HepG2 (cell line): Measurements from ENCODE around the gene VWA7. TPM values are rescaled to one million over a fixed set of nuclear protein-coding genes. Genes with fewer than 3 reads are reported as not detected.

Experiments
- CBX1 ChIP-seq: IDR thresholded peaks from one replicate; pipeline ENCODE4 v1.6.1; 2016; ENCODE audit warnings: antibody characterized with exemption, low read depth
- CCAR2 ChIP-seq: fragments of 200-400 bp; formaldehyde crosslinking; optimal IDR thresholded peaks from 2 replicates; pipeline ENCODE3; 2018; ENCODE audit warnings: low read depth, mild to moderate bottlenecking, low read length, moderate library complexity
- EZH2 ChIP-seq: conservative IDR thresholded peaks from 2 replicates; pipeline ENCODE4 v1.6.1; 2012; ENCODE audit warnings: mild to moderate bottlenecking, low read depth, low read length, moderate library complexity
- FOSL2 ChIP-seq: sonication (generic); formaldehyde crosslinking; IDR thresholded peaks from 2 replicates; pipeline ENCODE4 v1.4.0; 2020; ENCODE audit warnings: missing genetic modification reagents
- GLMP ChIP-seq: sonication (generic); formaldehyde crosslinking; IDR thresholded peaks from 2 replicates; pipeline ENCODE4 v1.9.0; 2021; ENCODE audit warnings: missing genetic modification reagents, mild to moderate bottlenecking, borderline replicate concordance
- GMEB1 ChIP-seq: sonication (generic); formaldehyde crosslinking; IDR thresholded peaks from 2 replicates; pipeline ENCODE4 v1.5.1; 2020; ENCODE audit warnings: missing genetic modification reagents, mild to moderate bottlenecking, borderline replicate concordance
- HDAC2 ChIP-seq: sonication (generic); formaldehyde crosslinking; IDR thresholded peaks from 2 replicates; pipeline ENCODE4 v1.4.0; 2020; ENCODE audit warnings: missing genetic modification reagents
- HOXD1 ChIP-seq: sonication (generic); formaldehyde crosslinking; IDR thresholded peaks from 2 replicates; pipeline ENCODE4 v1.5.0; 2020; ENCODE audit warnings: missing genetic modification reagents
- ISL2 ChIP-seq: sonication (generic); formaldehyde crosslinking; IDR thresholded peaks from 2 replicates; pipeline ENCODE4 v1.5.0; 2020; ENCODE audit warnings: missing genetic modification reagents
- MBNL3 ChIP-seq: fragments of 250-450 bp; sonication (Bioruptor Pico); conservative IDR thresholded peaks from 2 replicates; pipeline ENCODE4 v1.8.0; 2022; ENCODE audit warnings: mild to moderate bottlenecking, inconsistent platforms
- MXD3 ChIP-seq: IDR thresholded peaks from 2 replicates; pipeline ENCODE4 v1.6.1; 2016; ENCODE audit warnings: mild to moderate bottlenecking, missing biosample characterization, missing genetic modification reagents
- NR2F1 ChIP-seq, 2 experiments: fragments of 450-650 bp in 1 of 2; formaldehyde crosslinking in 1 of 2; IDR thresholded peaks; 2 replicates each; pipeline versions ENCODE4 v1.5.0 to v1.6.1; 2016 to 2020; ENCODE audit warnings: mild to moderate bottlenecking in 1 of 2, missing compliant biosample characterization in 1 of 2, missing genetic modification reagents in 1 of 2, moderate library complexity in 1 of 2
- PCBP2 ChIP-seq: fragments of 200-400 bp; formaldehyde crosslinking; optimal IDR thresholded peaks from 2 replicates; pipeline ENCODE3; 2018; ENCODE audit warnings: low read length, low read depth; ENCODE audit not compliant: poor library complexity, severe bottlenecking
- RBM22 ChIP-seq: fragments of 200-400 bp; formaldehyde crosslinking; optimal IDR thresholded peaks from 2 replicates; pipeline ENCODE3; 2017; ENCODE audit warnings: mild to moderate bottlenecking, low read length, moderate library complexity
- SMYD3 ChIP-seq: sonication (generic); formaldehyde crosslinking; IDR thresholded peaks from 2 replicates; pipeline ENCODE4 v1.8.1; 2023; ENCODE audit warnings: mild to moderate bottlenecking, missing genetic modification reagents
- ZNF121 ChIP-seq: sonication (generic); formaldehyde crosslinking; IDR thresholded peaks from 2 replicates; pipeline ENCODE4 v1.5.0; 2020; ENCODE audit warnings: mild to moderate bottlenecking, missing genetic modification reagents
- ZNF549 ChIP-seq: sonication (generic); formaldehyde crosslinking; IDR thresholded peaks from 2 replicates; pipeline ENCODE4 v1.5.0; 2020; ENCODE audit warnings: missing genetic modification reagents
- ZNF878 ChIP-seq: sonication (generic); formaldehyde crosslinking; IDR thresholded peaks from 2 replicates; pipeline ENCODE4 v1.8.1; 2023; ENCODE audit warnings: mild to moderate bottlenecking, missing genetic modification reagents, moderate library complexity
- polyA plus RNA-seq, 8 experiments: library from polyadenylated mRNA; depleted of rRNA in 3 of 8; stranded (reverse) in 7 of 8; unstranded in 1 of 8; fragments of >200 nt; fragmentation: Illumina TruSeq in 4 of 8; extraction: Trizol in 4 of 8; gene quantifications; 2 replicates each; pipeline versions ENCODE4 v1.2.1 to v1.2.3, GENCODE V29; 2011 to 2016; ENCODE audit warnings: low read depth in 4 of 8, missing spikeins in 1 of 8, mixed read lengths in 1 of 8; ENCODE audit not compliant: insufficient read depth in 1 of 8
- total RNA-seq, 5 experiments: library from RNA; depleted of rRNA; stranded (reverse); fragments of >200 nt; fragmentation: Illumina TruSeq; extraction: Trizol; gene quantifications; 2 replicates each; pipeline ENCODE4 v1.2.3, GENCODE V29; 2016; ENCODE audit warnings: low read depth in 1 of 5
- TF ChIP-seq, protein P1 (sequence below): IDR thresholded peaks from 2 replicates; pipeline ENCODE4 v1.6.1; 2016; ENCODE audit warnings: missing compliant biosample characterization, missing genetic modification reagents, borderline replicate concordance
- TF ChIP-seq, protein P2 (sequence below): sonication (generic); IDR thresholded peaks from 2 replicates; pipeline ENCODE4 v1.6.1; 2016; ENCODE audit warnings: low read depth, borderline replicate concordance
- TF ChIP-seq, protein P3 (sequence below): IDR thresholded peaks from 2 replicates; pipeline ENCODE4 v1.6.1; 2016; ENCODE audit warnings: missing genetic modification reagents, missing compliant biosample characterization
- TF ChIP-seq, protein P4 (sequence below): sonication (generic); formaldehyde crosslinking; IDR thresholded peaks from 2 replicates; pipeline ENCODE4 v1.5.1; 2020; ENCODE audit warnings: missing genetic modification reagents, mild to moderate bottlenecking, borderline replicate concordance

The VWA7 gene
- total and polyA plus RNA-seq, 2 of the 13 experiments (the other 11 are each of a cell fraction or from before 2014, with no cell fraction given): 0.86 to 3.3 TPM

GRCh38 chr6:31729515-31729978 is 47.6 kb downstream of the VWA7 start (continued):
- TF ChIP-seq, protein P1, sequence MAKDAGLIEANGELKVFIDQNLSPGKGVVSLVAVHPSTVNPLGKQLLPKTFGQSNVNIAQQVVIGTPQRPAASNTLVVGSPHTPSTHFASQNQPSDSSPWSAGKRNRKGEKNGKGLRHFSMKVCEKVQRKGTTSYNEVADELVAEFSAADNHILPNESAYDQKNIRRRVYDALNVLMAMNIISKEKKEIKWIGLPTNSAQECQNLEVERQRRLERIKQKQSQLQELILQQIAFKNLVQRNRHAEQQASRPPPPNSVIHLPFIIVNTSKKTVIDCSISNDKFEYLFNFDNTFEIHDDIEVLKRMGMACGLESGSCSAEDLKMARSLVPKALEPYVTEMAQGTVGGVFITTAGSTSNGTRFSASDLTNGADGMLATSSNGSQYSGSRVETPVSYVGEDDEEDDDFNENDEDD (CRISPR knock-in tag): no peak
- TF ChIP-seq EZH2: no peak
- peak; percentile 9; the same call in 1 of the 2 replicates for TF ChIP-seq ZNF121 (CRISPR knock-in tag)
- TF ChIP-seq MXD3 (CRISPR knock-in tag): no peak; the same call in 1 of the 2 replicates
- TF ChIP-seq ISL2: peak; percentile 54; the same call in 1 of the 2 replicates
- no peak for TF ChIP-seq GLMP (CRISPR knock-in tag)
- TF ChIP-seq NR2F1 (CRISPR knock-in tag; IDR thresholded peaks at IDR 0.05): peak in 1 of 2 experiments; percentile 59; a peak in 1 of 4 replicates
- TF ChIP-seq MBNL3 (CRISPR knock-in tag): no peak
- no peak for TF ChIP-seq RBM22
- peak; percentile 19 for TF ChIP-seq PCBP2
- TF ChIP-seq, protein P2, sequence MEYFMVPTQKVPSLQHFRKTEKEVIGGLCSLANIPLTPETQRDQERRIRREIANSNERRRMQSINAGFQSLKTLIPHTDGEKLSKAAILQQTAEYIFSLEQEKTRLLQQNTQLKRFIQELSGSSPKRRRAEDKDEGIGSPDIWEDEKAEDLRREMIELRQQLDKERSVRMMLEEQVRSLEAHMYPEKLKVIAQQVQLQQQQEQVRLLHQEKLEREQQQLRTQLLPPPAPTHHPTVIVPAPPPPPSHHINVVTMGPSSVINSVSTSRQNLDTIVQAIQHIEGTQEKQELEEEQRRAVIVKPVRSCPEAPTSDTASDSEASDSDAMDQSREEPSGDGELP: peak; percentile 91; the same call in 1 of the 2 replicates
- TF ChIP-seq CCAR2: no peak
- no peak for TF ChIP-seq ZNF878 (CRISPR knock-in tag)
- no peak for TF ChIP-seq ZNF549 (CRISPR knock-in tag)
- peak; percentile 64; the same call in 1 of the 2 replicates for TF ChIP-seq GMEB1 (CRISPR knock-in tag)
- TF ChIP-seq HDAC2 (CRISPR knock-in tag): peak; percentile 58; the same call in 1 of the 2 replicates
- TF ChIP-seq, protein P3, sequence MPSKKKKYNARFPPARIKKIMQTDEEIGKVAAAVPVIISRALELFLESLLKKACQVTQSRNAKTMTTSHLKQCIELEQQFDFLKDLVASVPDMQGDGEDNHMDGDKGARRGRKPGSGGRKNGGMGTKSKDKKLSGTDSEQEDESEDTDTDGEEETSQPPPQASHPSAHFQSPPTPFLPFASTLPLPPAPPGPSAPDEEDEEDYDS (CRISPR knock-in tag): peak; percentile 54; the same call in 1 of the 2 replicates
- TF ChIP-seq HOXD1 (CRISPR knock-in tag): no peak
- TF ChIP-seq, protein P4, sequence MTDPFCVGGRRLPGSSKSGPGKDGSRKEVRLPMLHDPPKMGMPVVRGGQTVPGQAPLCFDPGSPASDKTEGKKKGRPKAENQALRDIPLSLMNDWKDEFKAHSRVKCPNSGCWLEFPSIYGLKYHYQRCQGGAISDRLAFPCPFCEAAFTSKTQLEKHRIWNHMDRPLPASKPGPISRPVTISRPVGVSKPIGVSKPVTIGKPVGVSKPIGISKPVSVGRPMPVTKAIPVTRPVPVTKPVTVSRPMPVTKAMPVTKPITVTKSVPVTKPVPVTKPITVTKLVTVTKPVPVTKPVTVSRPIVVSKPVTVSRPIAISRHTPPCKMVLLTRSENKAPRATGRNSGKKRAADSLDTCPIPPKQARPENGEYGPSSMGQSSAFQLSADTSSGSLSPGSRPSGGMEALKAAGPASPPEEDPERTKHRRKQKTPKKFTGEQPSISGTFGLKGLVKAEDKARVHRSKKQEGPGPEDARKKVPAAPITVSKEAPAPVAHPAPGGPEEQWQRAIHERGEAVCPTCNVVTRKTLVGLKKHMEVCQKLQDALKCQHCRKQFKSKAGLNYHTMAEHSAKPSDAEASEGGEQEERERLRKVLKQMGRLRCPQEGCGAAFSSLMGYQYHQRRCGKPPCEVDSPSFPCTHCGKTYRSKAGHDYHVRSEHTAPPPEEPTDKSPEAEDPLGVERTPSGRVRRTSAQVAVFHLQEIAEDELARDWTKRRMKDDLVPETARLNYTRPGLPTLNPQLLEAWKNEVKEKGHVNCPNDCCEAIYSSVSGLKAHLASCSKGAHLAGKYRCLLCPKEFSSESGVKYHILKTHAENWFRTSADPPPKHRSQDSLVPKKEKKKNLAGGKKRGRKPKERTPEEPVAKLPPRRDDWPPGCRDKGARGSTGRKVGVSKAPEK (CRISPR knock-in tag): no peak
- TF ChIP-seq CBX1: no peak
- no peak; the same call in 1 of the 2 replicates for TF ChIP-seq SMYD3 (CRISPR knock-in tag)
- TF ChIP-seq FOSL2 (CRISPR knock-in tag): no peak; the same call in 1 of the 2 replicates
